Measurements from ENCODE around the gene RIMS1. TPM values are rescaled to one million over a fixed set of nuclear protein-coding genes. Genes with fewer than 3 reads are reported as not detected.

The RIMS1 gene
- total and polyA plus RNA-seq, 2 donors (not counting 3 experiments of a cell fraction or from before 2014, with no cell fraction given) = 0.15 TPM; not detected in 1

DNA sequence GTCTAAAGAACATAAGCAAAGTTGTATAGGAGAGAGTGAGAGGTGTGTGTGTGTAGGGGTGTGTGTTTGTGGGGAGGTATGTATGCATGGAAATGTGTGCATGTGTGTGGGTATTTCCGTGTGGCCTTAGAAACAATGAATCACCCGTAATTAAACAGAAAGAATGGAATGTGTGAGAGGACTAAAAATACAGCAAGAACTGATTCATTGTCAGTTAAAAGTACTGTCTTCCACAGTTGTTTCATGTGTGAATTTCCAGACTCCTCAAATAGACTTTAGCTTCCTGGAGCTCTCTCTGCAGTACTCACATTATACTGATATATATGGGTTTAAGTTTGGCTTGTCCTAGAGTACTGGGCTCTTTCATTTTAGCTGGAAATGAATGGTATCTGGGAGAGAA lies 145.7 kb downstream of the RIMS1 start:
- FAIRE-seq = no peak
- H3K9ac ChIP-seq (replicated peaks; ENCODE audit: extremely low read depth, insufficient read depth, low read length) = no peak overlapping the region
- H3K36me3 ChIP-seq (ENCODE audit: control insufficient read depth in 2 of 2, extremely low read depth in 1 of 2, insufficient read depth in 2 of 2, low read length in 2 of 2) = no peaks in the 10 kb centered on the region
- no TSS peak for BruUV-seq (replicated peaks)
- dilution Hi-C loops (cut with MboI; ENCODE audit: extremely low pct_ligation_motif_present, low sequenced_read_pairs) = no loop called here
- CTCF ChIA-PET = no interaction called here
- no peaks in the 10 kb centered on the region for H3K27me3 ChIP-seq (ENCODE audit: control insufficient read depth in 2 of 2, insufficient read depth in 2 of 2, low read length in 2 of 2)
- no peaks in the 10 kb centered on the region for H3K4me1 ChIP-seq (ENCODE audit: control insufficient read depth, extremely low read depth, insufficient read depth, low read length)
- H3K9me1 ChIP-seq (replicated peaks; ENCODE audit: control insufficient read depth, extremely low read depth, insufficient read depth, low read length) = no peaks in the 10 kb centered on the region
- H4K20me1 ChIP-seq (replicated peaks; ENCODE audit: control insufficient read depth, extremely low read depth, insufficient read depth, low read length) = no peaks in the 10 kb centered on the region
- no peak for TF ChIP-seq POLR2A (IDR thresholded peaks at IDR 0.05; ENCODE audit: low read depth, low read length)
- no peak for TF ChIP-seq GATA2 (IDR thresholded peaks at IDR 0.05; ENCODE audit: insufficient read depth, insufficient read length, low read depth, low read length)
- TF ChIP-seq POLR2AphosphoS5 (IDR thresholded peaks at IDR 0.05; ENCODE audit: insufficient read depth, low read depth, low read length) = no peak
- TF ChIP-seq EZH2 (IDR thresholded peaks at IDR 0.05; ENCODE audit: borderline replicate concordance, low read depth, low read length, severe bottlenecking) = no peak
- TF ChIP-seq, protein P1, sequence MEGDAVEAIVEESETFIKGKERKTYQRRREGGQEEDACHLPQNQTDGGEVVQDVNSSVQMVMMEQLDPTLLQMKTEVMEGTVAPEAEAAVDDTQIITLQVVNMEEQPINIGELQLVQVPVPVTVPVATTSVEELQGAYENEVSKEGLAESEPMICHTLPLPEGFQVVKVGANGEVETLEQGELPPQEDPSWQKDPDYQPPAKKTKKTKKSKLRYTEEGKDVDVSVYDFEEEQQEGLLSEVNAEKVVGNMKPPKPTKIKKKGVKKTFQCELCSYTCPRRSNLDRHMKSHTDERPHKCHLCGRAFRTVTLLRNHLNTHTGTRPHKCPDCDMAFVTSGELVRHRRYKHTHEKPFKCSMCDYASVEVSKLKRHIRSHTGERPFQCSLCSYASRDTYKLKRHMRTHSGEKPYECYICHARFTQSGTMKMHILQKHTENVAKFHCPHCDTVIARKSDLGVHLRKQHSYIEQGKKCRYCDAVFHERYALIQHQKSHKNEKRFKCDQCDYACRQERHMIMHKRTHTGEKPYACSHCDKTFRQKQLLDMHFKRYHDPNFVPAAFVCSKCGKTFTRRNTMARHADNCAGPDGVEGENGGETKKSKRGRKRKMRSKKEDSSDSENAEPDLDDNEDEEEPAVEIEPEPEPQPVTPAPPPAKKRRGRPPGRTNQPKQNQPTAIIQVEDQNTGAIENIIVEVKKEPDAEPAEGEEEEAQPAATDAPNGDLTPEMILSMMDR (IDR thresholded peaks at IDR 0.05; ENCODE audit: extremely low read depth in 1 of 2, insufficient read depth in 1 of 2, low read depth in 1 of 2, low read length in 2 of 2) = no peak
- TF ChIP-seq FOS (IDR thresholded peaks at IDR 0.05; ENCODE audit: borderline replicate concordance, insufficient read depth, low read length) = no peak
- TF ChIP-seq, protein P2, sequence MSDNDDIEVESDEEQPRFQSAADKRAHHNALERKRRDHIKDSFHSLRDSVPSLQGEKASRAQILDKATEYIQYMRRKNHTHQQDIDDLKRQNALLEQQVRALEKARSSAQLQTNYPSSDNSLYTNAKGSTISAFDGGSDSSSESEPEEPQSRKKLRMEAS (IDR thresholded peaks at IDR 0.05; ENCODE audit: insufficient read depth, insufficient read length) = no peak
- TF ChIP-seq JUN (IDR thresholded peaks at IDR 0.05; ENCODE audit: borderline replicate concordance, insufficient read depth, insufficient read length, low read depth) = no peak
- TF ChIP-seq MYC (IDR thresholded peaks at IDR 0.05; ENCODE audit: low read depth, low read length) = no peak
- H3K4me3 ChIP-seq (replicated peaks in 1 of 3; ENCODE audit: insufficient read depth in 1 of 3, low read depth in 1 of 3, low read length in 3 of 3) = no peak overlapping the region
- H3K9me3 ChIP-seq (replicated peaks; ENCODE audit: control insufficient read depth, insufficient read depth, low read length) = no peaks in the 10 kb centered on the region
- H3K4me2 ChIP-seq (ENCODE audit: insufficient read depth, low read length) = no peak overlapping the region
- H3K79me2 ChIP-seq (ENCODE audit: control insufficient read depth, insufficient read depth, low read length) = no peaks in the 10 kb centered on the region
- H3K27ac ChIP-seq (ENCODE audit: insufficient read depth, low read depth, low read length) = no peak overlapping the region
- no peak for DNase-seq (ENCODE audit: low read depth, low spot score)
- H2AFZ ChIP-seq (ENCODE audit: low read depth, low read length) = no peak overlapping the region
- POLR2A ChIA-PET = no interaction called here
- intact Hi-C loops (cut with micrococcal nuclease) = no loop called here
